Measurements from ENCODE around the gene SDS. TPM values are rescaled to one million over a fixed set of nuclear protein-coding genes. Genes with fewer than 3 reads are reported as not detected.

SDS gene
- total and polyA plus RNA-seq, 2 experiments from 2014 or later: 0.39 to 0.43 TPM

GRCh38 chr12:113373969-113374368 lies 29.7 kb downstream of the SDS start:
- H3K9me3 ChIP-seq (ENCODE audit: low read depth): no peaks in the 10 kb centered on the region
- H2AFZ ChIP-seq: no peak overlapping the region
- no peaks in the 10 kb centered on the region for H3K4me1 ChIP-seq (ENCODE audit: insufficient read depth)
- H4K20me1 ChIP-seq (ENCODE audit: insufficient read depth, poor library complexity, severe bottlenecking): no peaks in the 10 kb centered on the region
- DNase-seq (ENCODE audit: low spot score): no peak
- no peak overlapping the region for H3K4me3 ChIP-seq
- H3K27me3 ChIP-seq: no peaks in the 10 kb centered on the region
- no peak overlapping the region for H3K4me2 ChIP-seq
- 84% methylated on average over 3 of the region's 3 CpGs for WGBS (ENCODE audit: low lambda C conversion rate, missing lambda C conversion rate)
- no peaks in the 10 kb centered on the region for H3K36me3 ChIP-seq (replicated peaks; ENCODE audit: insufficient read depth, low read depth)
- H3K27ac ChIP-seq: no peak overlapping the region
- no peaks in the 10 kb centered on the region for H3K79me2 ChIP-seq
- no peaks in the 10 kb centered on the region for H3K9me2 ChIP-seq (replicated peaks; ENCODE audit: insufficient read depth)
- TF ChIP-seq CTCF (IDR thresholded peaks at IDR 0.05; ENCODE audit: poor library complexity): no peak

- Histone ChIP-seq H3K79me2 (no peaks in the 10 kb centered on the region), H3K4me3 (no peak overlapping the region), H3K4me1 (ENCODE audit: insufficient read depth) (no peaks in the 10 kb centered on the region), H3K9me3 (ENCODE audit: low read depth) (no peaks in the 10 kb centered on the region), H3K9me2 (replicated peaks; ENCODE audit: insufficient read depth) (no peaks in the 10 kb centered on the region), H3K27ac (no peak overlapping the region), H3K36me3 (replicated peaks; ENCODE audit: insufficient read depth, low read depth) (no peaks in the 10 kb centered on the region), H3K27me3 (no peaks in the 10 kb centered on the region), H4K20me1 (ENCODE audit: insufficient read depth, poor library complexity, severe bottlenecking) (no peaks in the 10 kb centered on the region), H3K4me2 (no peak overlapping the region), H2AFZ (no peak overlapping the region)
- DNase-seq (ENCODE audit: low spot score): no peak
- 100% methylated on average over 1 of the region's 3 CpGs for WGBS (ENCODE audit: low lambda C conversion rate, missing lambda C conversion rate)
- TF ChIP-seq EZH2 (IDR thresholded peaks at IDR 0.05; ENCODE audit: borderline replicate concordance) (no peak), EZH2phosphoT487 (IDR thresholded peaks at IDR 0.05; ENCODE audit: low read depth, severe bottlenecking, unreplicated experiment) (no peak), CTCF (IDR thresholded peaks at IDR 0.05; ENCODE audit: poor library complexity) (no peak)
Measured at GRCh38 chr12:113373440-113373839, 30.2 kb downstream of the SDS start.

DNA sequence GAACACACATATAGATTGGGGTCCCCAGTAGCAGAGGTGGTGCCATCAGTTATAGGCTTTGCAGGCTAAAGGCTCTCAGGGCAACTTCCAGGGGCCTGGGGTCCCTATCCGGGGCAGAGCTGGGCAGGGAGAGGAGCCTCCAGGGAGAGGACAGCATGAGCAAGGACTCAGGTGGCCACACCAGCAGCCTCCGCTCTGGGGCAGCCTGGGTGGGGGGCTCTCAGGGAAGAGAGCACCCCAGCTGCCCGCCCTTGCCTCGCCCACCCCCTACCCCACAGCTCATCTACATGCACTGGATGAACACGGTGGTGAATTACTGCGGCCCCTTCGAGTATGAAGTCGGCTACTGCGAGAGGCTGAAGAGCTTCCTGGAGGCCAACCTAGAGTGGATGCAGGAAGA lies 31.3 kb downstream of the SDS start:
- no peaks in the 10 kb centered on the region for H3K9me3 ChIP-seq (ENCODE audit: low read depth)
- H3K9me2 ChIP-seq (replicated peaks; ENCODE audit: insufficient read depth): no peaks in the 10 kb centered on the region
- TF ChIP-seq CTCF (IDR thresholded peaks at IDR 0.05; ENCODE audit: poor library complexity) (no peak), EZH2 (IDR thresholded peaks at IDR 0.05; ENCODE audit: borderline replicate concordance) (no peak), EZH2phosphoT487 (IDR thresholded peaks at IDR 0.05; ENCODE audit: low read depth, severe bottlenecking, unreplicated experiment) (no peak)
- no peaks in the 10 kb centered on the region for H3K36me3 ChIP-seq (replicated peaks; ENCODE audit: insufficient read depth, low read depth)
- no peak overlapping the region for H3K27ac ChIP-seq
- no peaks in the 10 kb centered on the region for H3K79me2 ChIP-seq
- H2AFZ ChIP-seq: no peak overlapping the region
- no peak overlapping the region for H3K4me2 ChIP-seq
- no peaks in the 10 kb centered on the region for H3K27me3 ChIP-seq
- WGBS (ENCODE audit: low lambda C conversion rate, missing lambda C conversion rate): 97% methylated on average over 9 of the region's 9 CpGs
- no peaks in the 10 kb centered on the region for H4K20me1 ChIP-seq (ENCODE audit: insufficient read depth, poor library complexity, severe bottlenecking)
- H3K4me1 ChIP-seq (ENCODE audit: insufficient read depth): no peaks in the 10 kb centered on the region
- DNase-seq (ENCODE audit: low spot score): no peak
- no peak overlapping the region for H3K4me3 ChIP-seq

DNA sequence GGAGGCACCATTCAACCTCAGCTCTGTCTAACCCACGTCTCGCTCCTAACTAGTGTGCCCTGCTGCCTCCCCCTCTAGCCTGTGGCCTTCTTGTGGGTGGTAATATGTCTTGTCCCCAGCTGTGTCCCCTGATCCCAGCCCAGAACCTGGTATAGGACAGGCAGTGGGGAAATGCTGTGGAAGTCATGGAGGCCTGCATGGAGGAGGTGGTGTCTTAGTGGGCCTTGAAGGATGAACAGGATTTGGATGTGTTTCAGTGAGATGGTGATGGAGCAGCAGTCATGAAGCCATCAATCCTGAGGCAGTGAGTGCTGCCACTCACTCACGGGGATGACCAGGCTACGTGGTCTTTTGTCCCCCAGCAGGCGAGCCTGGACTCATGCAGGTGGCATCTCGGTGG lies 31.9 kb downstream of the SDS start:
- Histone ChIP-seq H3K27me3 (no peaks in the 10 kb centered on the region), H3K4me3 (no peak overlapping the region), H3K9me2 (replicated peaks; ENCODE audit: insufficient read depth) (no peaks in the 10 kb centered on the region), H3K36me3 (replicated peaks; ENCODE audit: insufficient read depth, low read depth) (no peaks in the 10 kb centered on the region), H3K4me1 (ENCODE audit: insufficient read depth) (no peaks in the 10 kb centered on the region), H3K9me3 (ENCODE audit: low read depth) (no peaks in the 10 kb centered on the region), H3K27ac (no peak overlapping the region), H3K79me2 (no peaks in the 10 kb centered on the region), H3K4me2 (no peak overlapping the region), H4K20me1 (ENCODE audit: insufficient read depth, poor library complexity, severe bottlenecking) (no peaks in the 10 kb centered on the region), H2AFZ (no peak overlapping the region)
- TF ChIP-seq CTCF (IDR thresholded peaks at IDR 0.05; ENCODE audit: poor library complexity) (no peak), EZH2 (IDR thresholded peaks at IDR 0.05; ENCODE audit: borderline replicate concordance) (no peak), EZH2phosphoT487 (IDR thresholded peaks at IDR 0.05; ENCODE audit: low read depth, severe bottlenecking, unreplicated experiment) (no peak)
- no peak for DNase-seq (ENCODE audit: low spot score)
- 98% methylated on average over 6 of the region's 6 CpGs for WGBS (ENCODE audit: low lambda C conversion rate, missing lambda C conversion rate)
